H1 (cell line): ENCODE results near the gene SHISA6. TPM values are rescaled to one million over a fixed set of nuclear protein-coding genes. Genes with fewer than 3 reads are reported as not detected.

Source experiments
- BACH1 ChIP-seq: IDR thresholded peaks from 2 replicates; pipeline ENCODE4 v1.6.1; 2012; ENCODE audit warnings: low read length, improper control_type of control experiment
- MAFK ChIP-seq: IDR thresholded peaks from 2 replicates; pipeline ENCODE4 v1.6.1; 2012; ENCODE audit warnings: low read depth, mild to moderate bottlenecking, improper control_type of control experiment, low read length
- TAF1 ChIP-seq: IDR thresholded peaks from 2 replicates; pipeline ENCODE4 v1.6.1; 2011; ENCODE audit warnings: mild to moderate bottlenecking, low read depth, low read length
- polyA plus RNA-seq, 7 experiments: library from polyadenylated mRNA; depleted of rRNA in 3 of 7; stranded (reverse) in 5 of 7; unstranded in 2 of 7; fragments of >200 nt in 5 of 7; fragments of 200-250 nt in 2 of 7; gene quantifications; 1 replicate in 5 of 7; 2 replicates in 1 of 7; 4 replicates in 1 of 7; pipeline versions ENCODE4 v1.2.1 to v1.2.3, GENCODE V29; 2011 to 2013; ENCODE audit warnings: missing spikeins in 2 of 7, mixed read lengths in 2 of 7
- total RNA-seq: library from RNA; stranded (reverse); fragmentation: NEBNext Ultra II Directional; extraction: Animal tissue kit (Norgen Biotek cat#: 25700); gene quantifications from 2 replicates; pipeline ENCODE4 v1.2.1, GENCODE V29; 2021

SHISA6 gene
- total and polyA plus RNA-seq, 2 of the 8 experiments (the other 6 are each of a cell fraction or from before 2014, with no cell fraction given) = 2.9 to 4.8 TPM

- TF ChIP-seq TAF1 = no peak
- no peak for TF ChIP-seq MAFK
- no peak for TF ChIP-seq BACH1
Measured at GRCh38 chr17:11221196-11221595, 19.8 kb upstream of the SHISA6 start (continued).
